NCI-H446 (cell line): ENCODE measurements around the gene DLG5.
A peak's percentile ranks its signal among the peaks of the same experiment; 100 is the strongest.

Experiments used
- DNase-seq, 2 experiments: peaks; one replicate each; lab custom pipeline; 2025; lab: John Stamatoyannopoulos, UW

The DLG5 gene

GRCh38 chr10:77865580-77866324, 60.8 kb downstream of the DLG5 start:
- no peak for DNase-seq

- DNase-seq = no peak
Measured at GRCh38 chr10:77864151-77864851, 62.3 kb downstream of the DLG5 start.

GRCh38 chr10:77863446-77863845, 63.1 kb downstream of the DLG5 start:
- no peak for DNase-seq

GRCh38 chr10:77862595-77862994, 64.0 kb downstream of the DLG5 start:
- DNase-seq = no peak

GRCh38 chr10:77861366-77861765, 65.2 kb downstream of the DLG5 start:
- DNase-seq = no peak

GRCh38 chr10:77859865-77860282, 66.7 kb downstream of the DLG5 start:
- DNase-seq = no peak

GRCh38 chr10:77859200-77859864, 67.2 kb downstream of the DLG5 start:
- DNase-seq = no peak

- no peak for DNase-seq
Measured at GRCh38 chr10:77857272-77857671, 69.3 kb downstream of the DLG5 start.

- no peak for DNase-seq
Measured at GRCh38 chr10:77856566-77856965, 70.0 kb downstream of the DLG5 start.

GRCh38 chr10:77855404-77856155, 71.0 kb downstream of the DLG5 start:
- DNase-seq = no peak

GRCh38 chr10:77854115-77854514, 72.4 kb downstream of the DLG5 start:
- no peak for DNase-seq

- DNase-seq = no peak
Measured at GRCh38 chr10:77853256-77853655, 73.3 kb downstream of the DLG5 start.

- DNase-seq = no peak
Measured at GRCh38 chr10:77850620-77851231, 75.8 kb downstream of the DLG5 start.

- DNase-seq = no peak
Measured at GRCh38 chr10:77849039-77849664, 77.4 kb downstream of the DLG5 start.

- DNase-seq = peak in 1 of 2 experiments; percentile 70
Measured at GRCh38 chr10:77846718-77847311, 79.7 kb downstream of the DLG5 start.

GRCh38 chr10:77845451-77845850, 81.1 kb downstream of the DLG5 start:
- no peak for DNase-seq

GRCh38 chr10:77844713-77845445, 81.7 kb downstream of the DLG5 start:
- DNase-seq = no peak

- DNase-seq = no peak
Measured at GRCh38 chr10:77844177-77844576, 82.4 kb downstream of the DLG5 start.

- no peak for DNase-seq
Measured at GRCh38 chr10:77843264-77843663, 83.3 kb downstream of the DLG5 start.

- DNase-seq = no peak
Measured at GRCh38 chr10:77842652-77843212, 83.8 kb downstream of the DLG5 start.
